Hepatocyte (in vitro differentiated cells): ENCODE data around the gene ADAM8. TPM values are rescaled to one million over a fixed set of nuclear protein-coding genes. Genes with fewer than 3 reads are reported as not detected.

ENCODE experiments used
- DNase-seq: peaks from one replicate; pipeline ENCODE4 v3.0.0-alpha.2; 2016; ENCODE audit warnings: low spot score
- H2AFZ ChIP-seq: fragments of 200-600 bp; sonication (generic); 2 replicates; pipeline ENCODE4 v1.6.0; 2016; ENCODE audit warnings: antibody characterized with exemption, mild to moderate bottlenecking
- H3K27ac ChIP-seq: fragments of 200-600 bp; sonication (generic); 2 replicates; pipeline ENCODE4 v1.5.1; 2016; ENCODE audit warnings: mild to moderate bottlenecking
- H3K27me3 ChIP-seq: fragments of 200-600 bp; sonication (generic); 2 replicates; pipeline ENCODE4 v1.6.1; 2016
- H3K36me3 ChIP-seq: fragments of 200-600 bp; sonication (generic); replicated peaks from 2 replicates; pipeline ENCODE4 v1.5.1; 2016; ENCODE audit warnings: low read depth; ENCODE audit not compliant: insufficient read depth
- H3K4me1 ChIP-seq: fragments of 200-600 bp; sonication (generic); 2 replicates; pipeline ENCODE4 v1.5.1; 2016; ENCODE audit warnings: mild to moderate bottlenecking, moderate library complexity; ENCODE audit not compliant: insufficient read depth
- H3K4me2 ChIP-seq: fragments of 200-600 bp; sonication (generic); 2 replicates; pipeline ENCODE4 v1.6.0; 2016
- H3K4me3 ChIP-seq: fragments of 200-600 bp; sonication (generic); 2 replicates; pipeline ENCODE4 v1.5.1; 2016; ENCODE audit warnings: mild to moderate bottlenecking
- H3K79me2 ChIP-seq: fragments of 200-600 bp; sonication (generic); 2 replicates; pipeline ENCODE4 v1.6.0; 2017; ENCODE audit warnings: mild to moderate bottlenecking
- H3K9me2 ChIP-seq: fragments of 200-600 bp; sonication (generic); replicated peaks from 2 replicates; pipeline ENCODE4 v1.6.0; 2017; ENCODE audit warnings: mild to moderate bottlenecking; ENCODE audit not compliant: insufficient read depth
- H3K9me3 ChIP-seq: fragments of 200-600 bp; sonication (generic); 2 replicates; pipeline ENCODE4 v1.5.1; 2016; ENCODE audit warnings: low read depth, mild to moderate bottlenecking
- H4K20me1 ChIP-seq: fragments of 200-600 bp; sonication (generic); 2 replicates; pipeline ENCODE4 v1.6.0; 2016; ENCODE audit warnings: mild to moderate bottlenecking; ENCODE audit not compliant: insufficient read depth, poor library complexity, severe bottlenecking
- EZH2 ChIP-seq: fragments of 200-600 bp; sonication (generic); IDR thresholded peaks from 2 replicates; pipeline ENCODE4 v1.6.1; 2016; ENCODE audit warnings: antibody characterized with exemption, mild to moderate bottlenecking, borderline replicate concordance
- EZH2phosphoT487 ChIP-seq: fragments of 200-600 bp; sonication (generic); IDR thresholded peaks from one replicate; pipeline ENCODE4 v1.6.1; 2018; ENCODE audit warnings: antibody characterized with exemption, mild to moderate bottlenecking, low read depth, moderate library complexity; ENCODE audit not compliant: unreplicated experiment, severe bottlenecking
- WGBS: methylation state at CpG from one replicate; pipeline ENCODE4 v1.1.6; 2016; ENCODE audit warnings: low lambda C conversion rate; ENCODE audit errors: missing lambda C conversion rate; 5-methylcytosine and 5-hydroxymethylcytosine counted together
- polyA plus RNA-seq: library from polyadenylated mRNA; unstranded; fragments of >200 nt; fragmentation: Nextera tagmentation; extraction: Ambion mirVana; gene quantifications from 2 replicates; pipeline ENCODE4 v1.2.1, GENCODE V29; 2016
- total RNA-seq: library from RNA; depleted of rRNA; stranded (reverse); fragments of >200 nt; gene quantifications from 2 replicates; pipeline ENCODE4 v1.2.3, GENCODE V29; 2014
- TF ChIP-seq, protein P1 (sequence below): fragments of 200-600 bp; sonication (generic); IDR thresholded peaks from 2 replicates; pipeline ENCODE4 v1.5.1; 2016; ENCODE audit warnings: antibody characterized with exemption, mild to moderate bottlenecking; ENCODE audit not compliant: poor library complexity

ADAM8 gene
- total and polyA plus RNA-seq, 2 experiments from 2014 or later = 1.9 to 3.0 TPM

DNA sequence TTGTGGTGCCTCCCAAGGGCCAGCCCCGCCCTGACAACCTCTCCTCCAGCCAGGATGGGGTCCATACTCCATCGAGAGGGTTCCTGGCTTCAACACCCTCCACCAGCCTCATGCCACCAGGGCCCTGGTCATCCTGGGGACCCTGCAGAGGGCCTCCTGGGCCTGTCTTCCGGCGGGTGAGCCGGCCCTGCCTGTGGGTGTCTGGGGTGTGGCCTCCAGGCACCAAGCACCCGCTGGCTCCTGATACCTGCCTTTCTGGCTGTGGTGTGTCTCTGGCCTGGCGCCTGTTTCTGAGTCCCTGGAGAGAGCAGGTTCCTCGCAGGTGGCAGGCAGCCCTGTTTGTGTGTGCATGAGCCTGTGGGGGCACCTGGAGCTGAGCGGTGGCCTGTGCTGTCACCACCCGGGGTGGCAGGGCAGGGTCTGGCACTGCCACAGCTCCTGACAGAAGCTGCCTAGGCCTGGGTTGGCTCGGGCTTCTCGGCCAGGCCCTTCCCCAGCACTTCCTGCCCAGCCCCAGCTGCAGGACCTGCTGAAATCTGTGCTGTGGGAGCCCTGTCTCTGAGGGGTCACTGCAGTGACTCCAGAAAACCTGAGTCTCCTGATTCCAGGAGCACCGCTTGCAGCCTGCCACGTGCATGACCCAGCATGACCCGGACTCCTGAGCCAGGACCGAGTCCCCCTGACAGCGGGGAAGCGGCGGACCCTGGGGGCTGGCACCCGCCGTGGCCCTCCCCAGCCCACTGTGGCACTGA is 18.4 kb downstream of the ADAM8 start:
- Histone ChIP-seq H3K4me1 (peaks cover 20% of the 10 kb centered on the region), H3K27ac (no peak overlapping the region), H3K4me2 (peak overlapping the region; percentile 75)

DNA sequence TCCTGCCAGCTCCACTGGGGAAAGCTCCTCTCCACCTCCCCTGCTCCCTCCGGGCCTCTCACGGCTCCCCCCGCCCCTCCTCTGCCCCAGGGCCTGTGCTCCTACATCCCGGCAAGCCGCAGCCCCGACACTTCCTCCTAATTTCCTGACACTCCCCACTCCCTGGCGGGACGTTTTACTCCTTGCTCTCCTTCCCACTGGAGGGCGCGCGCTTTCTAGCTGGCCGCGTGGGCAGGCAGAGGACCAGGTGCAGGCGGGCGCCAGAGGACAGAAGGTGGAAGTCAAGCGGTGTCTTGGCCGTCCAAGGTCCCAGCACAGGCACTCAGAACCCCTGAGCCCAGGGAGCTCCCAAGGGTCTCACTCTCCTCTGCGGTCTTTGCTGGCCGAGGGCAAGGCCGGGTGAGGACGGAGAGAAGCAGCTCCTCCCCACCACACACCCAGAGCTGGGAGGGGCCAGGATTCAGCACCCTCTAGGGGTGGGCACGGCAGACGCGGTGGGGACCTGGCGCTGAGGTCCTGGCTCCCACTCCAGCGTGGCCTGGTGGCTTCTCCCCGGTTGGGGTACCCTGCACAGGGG is 19.1 kb downstream of the ADAM8 start:
- H3K4me3 ChIP-seq = no peak overlapping the region
- H3K36me3 ChIP-seq = no peaks in the 10 kb centered on the region
- no peaks in the 10 kb centered on the region for H4K20me1 ChIP-seq
- H3K79me2 ChIP-seq = no peaks in the 10 kb centered on the region
- TF ChIP-seq, protein P1, sequence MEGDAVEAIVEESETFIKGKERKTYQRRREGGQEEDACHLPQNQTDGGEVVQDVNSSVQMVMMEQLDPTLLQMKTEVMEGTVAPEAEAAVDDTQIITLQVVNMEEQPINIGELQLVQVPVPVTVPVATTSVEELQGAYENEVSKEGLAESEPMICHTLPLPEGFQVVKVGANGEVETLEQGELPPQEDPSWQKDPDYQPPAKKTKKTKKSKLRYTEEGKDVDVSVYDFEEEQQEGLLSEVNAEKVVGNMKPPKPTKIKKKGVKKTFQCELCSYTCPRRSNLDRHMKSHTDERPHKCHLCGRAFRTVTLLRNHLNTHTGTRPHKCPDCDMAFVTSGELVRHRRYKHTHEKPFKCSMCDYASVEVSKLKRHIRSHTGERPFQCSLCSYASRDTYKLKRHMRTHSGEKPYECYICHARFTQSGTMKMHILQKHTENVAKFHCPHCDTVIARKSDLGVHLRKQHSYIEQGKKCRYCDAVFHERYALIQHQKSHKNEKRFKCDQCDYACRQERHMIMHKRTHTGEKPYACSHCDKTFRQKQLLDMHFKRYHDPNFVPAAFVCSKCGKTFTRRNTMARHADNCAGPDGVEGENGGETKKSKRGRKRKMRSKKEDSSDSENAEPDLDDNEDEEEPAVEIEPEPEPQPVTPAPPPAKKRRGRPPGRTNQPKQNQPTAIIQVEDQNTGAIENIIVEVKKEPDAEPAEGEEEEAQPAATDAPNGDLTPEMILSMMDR = peak; percentile 45
- TF ChIP-seq EZH2 = no peak
- peak; percentile 78 for DNase-seq
- no peaks in the 10 kb centered on the region for H3K9me2 ChIP-seq
- H3K4me1 ChIP-seq = peaks cover 20% of the 10 kb centered on the region
- H2AFZ ChIP-seq = no peak overlapping the region
- no peaks in the 10 kb centered on the region for H3K27me3 ChIP-seq
- no peak overlapping the region for H3K27ac ChIP-seq
- 4% methylated on average over 23 of the region's 27 CpGs for WGBS
- peak overlapping the region; percentile 75 for H3K4me2 ChIP-seq
- no peaks in the 10 kb centered on the region for H3K9me3 ChIP-seq

More for the DNA sequence above, 18.4 kb downstream of the ADAM8 start:
- H3K9me2 ChIP-seq = no peaks in the 10 kb centered on the region
- no peaks in the 10 kb centered on the region for H4K20me1 ChIP-seq
- no peak for DNase-seq
- no peaks in the 10 kb centered on the region for H3K9me3 ChIP-seq
- H3K36me3 ChIP-seq = no peaks in the 10 kb centered on the region
- TF ChIP-seq, protein P1 = no peak
- TF ChIP-seq EZH2 = no peak
- no peaks in the 10 kb centered on the region for H3K27me3 ChIP-seq
- no peak overlapping the region for H3K4me3 ChIP-seq
- WGBS = 86% methylated on average over 21 of the region's 21 CpGs
- no peaks in the 10 kb centered on the region for H3K79me2 ChIP-seq
- H2AFZ ChIP-seq = no peak overlapping the region

DNA sequence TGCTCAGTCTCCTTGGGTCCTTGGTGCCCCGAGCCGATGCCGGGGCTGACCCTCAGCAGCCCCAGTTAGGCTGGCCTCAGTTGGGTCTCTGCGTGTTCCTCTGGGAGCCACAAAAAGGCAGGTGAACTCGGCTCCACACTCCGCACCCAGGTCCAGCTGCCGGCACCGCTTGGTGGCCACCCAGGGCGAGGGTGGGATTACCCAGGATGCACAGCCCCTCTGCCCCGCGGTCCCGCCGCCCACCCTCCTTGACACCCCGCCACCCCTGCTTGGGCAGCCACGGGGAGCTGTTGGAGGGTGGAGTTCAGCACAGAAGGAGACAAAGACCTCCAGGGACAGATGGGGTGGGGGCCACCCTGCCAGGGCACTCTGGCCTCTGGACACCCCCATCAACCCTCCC is 21.3 kb downstream of the ADAM8 start:
- Histone ChIP-seq H3K9me2 (no peaks in the 10 kb centered on the region), H3K79me2 (no peaks in the 10 kb centered on the region), H2AFZ (no peak overlapping the region), H3K4me2 (no peak overlapping the region), H4K20me1 (no peaks in the 10 kb centered on the region), H3K27ac (no peak overlapping the region), H3K27me3 (no peaks in the 10 kb centered on the region), H3K36me3 (no peaks in the 10 kb centered on the region), H3K9me3 (no peaks in the 10 kb centered on the region), H3K4me1 (peaks cover 11% of the 10 kb centered on the region), H3K4me3 (no peak overlapping the region)
- no peak for TF ChIP-seq EZH2phosphoT487
- TF ChIP-seq, protein P1 = no peak
- TF ChIP-seq EZH2 = no peak
- 96% methylated on average over 9 of the region's 15 CpGs for WGBS
- DNase-seq = no peak
